H1 (cell line): ENCODE results near the gene BEST2. TPM values are rescaled to one million over a fixed set of nuclear protein-coding genes. Genes with fewer than 3 reads are reported as not detected.

ENCODE experiments used
- CTCF ChIA-PET: fragments of 300-600 bp; sonication (Branson Sonifier 250); formaldehyde crosslinking; loops from one replicate; lab custom pipeline; 2021; ENCODE audit not compliant: partially characterized antibody; lab: Charles Lee
- POLR2A ChIA-PET: fragments of 300-600 bp; sonication (Branson Sonifier 250); formaldehyde crosslinking; loops from one replicate; lab custom pipeline; 2021; ENCODE audit warnings: inconsistent platforms; ENCODE audit not compliant: partially characterized antibody; lab: Charles Lee
- DNase-seq, 2 experiments: peaks; one replicate each; pipeline versions ENCODE4 v3.0.0 to v3.0.0-alpha.2; 2010 to 2022; ENCODE audit warnings: low spot score in 2 of 2, low read depth in 1 of 2, mixed read lengths in 1 of 2
- FAIRE-seq: peaks from 2 replicates; lab custom pipeline; 2011; peaks lifted over from hg19 to GRCh38; lab: Jason Lieb, UNC
- H2AFZ ChIP-seq: 2 replicates; pipeline ENCODE4 v1.8.1; 2012; ENCODE audit warnings: low read length, inconsistent platforms
- H2AK5ac ChIP-seq: 2 replicates; pipeline ENCODE4 v1.6.1; 2013; ENCODE audit warnings: low read depth, low read length
- H2BK120ac ChIP-seq: replicated peaks from 2 replicates; pipeline ENCODE3; 2013; ENCODE audit warnings: low read depth, low read length, inconsistent platforms
- H2BK12ac ChIP-seq: 2 replicates; pipeline ENCODE4 v1.6.1; 2013; ENCODE audit warnings: low read depth, low read length
- H2BK15ac ChIP-seq: 2 replicates; pipeline ENCODE4 v1.6.1; 2013; ENCODE audit warnings: low read length
- H2BK20ac ChIP-seq: 2 replicates; pipeline ENCODE4 v1.6.1; 2013; ENCODE audit warnings: low read length
- H2BK5ac ChIP-seq: 2 replicates; pipeline ENCODE4 v1.6.1; 2013; ENCODE audit warnings: low read depth, low read length
- H3K14ac ChIP-seq: 2 replicates; pipeline ENCODE4 v1.6.1; 2013; ENCODE audit warnings: inconsistent platforms; ENCODE audit not compliant: insufficient read length
- H3K18ac ChIP-seq: 2 replicates; pipeline ENCODE4 v1.6.1; 2013; ENCODE audit warnings: low read length; ENCODE audit errors: extremely low read depth
- H3K23ac ChIP-seq: 2 replicates; pipeline ENCODE4 v1.6.1; 2013; ENCODE audit warnings: inconsistent platforms; ENCODE audit not compliant: insufficient read length
- H3K23me2 ChIP-seq: 2 replicates; pipeline ENCODE4 v1.6.1; 2013; ENCODE audit warnings: low read depth, low read length
- H3K27ac ChIP-seq: 2 replicates; pipeline ENCODE4 v1.6.1; 2011; ENCODE audit warnings: low read depth, low read length, inconsistent platforms
- H3K27me3 ChIP-seq, 4 experiments: replicated peaks in 1 of 4; 1 replicate in 1 of 4; 2 replicates in 3 of 4; pipeline versions ENCODE4 v1.6.1 to v1.8.1; 2011 to 2013; ENCODE audit warnings: low read length in 3 of 4, mild to moderate bottlenecking in 3 of 4, inconsistent platforms in 2 of 4, mixed read lengths in 2 of 4, moderate library complexity in 1 of 4; ENCODE audit not compliant: control insufficient read depth in 3 of 4, insufficient read depth in 3 of 4; ENCODE audit errors: extremely low read depth in 1 of 4
- H3K36me3 ChIP-seq, 4 experiments: 2 replicates each; pipeline versions ENCODE4 v1.6.1 to v1.8.1; 2011 to 2013; ENCODE audit warnings: mild to moderate bottlenecking in 4 of 4, low read length in 3 of 4, moderate library complexity in 2 of 4, control low read depth in 1 of 4, inconsistent platforms in 1 of 4; ENCODE audit not compliant: insufficient read depth in 4 of 4, control insufficient read depth in 2 of 4
- H3K4ac ChIP-seq: replicated peaks from 2 replicates; pipeline ENCODE3; 2013; ENCODE audit warnings: low read length, low read depth, mixed read lengths, inconsistent platforms; ENCODE audit not compliant: insufficient read length
- H3K4me1 ChIP-seq, 4 experiments: replicated peaks in 1 of 4; 1 replicate in 1 of 4; 2 replicates in 3 of 4; pipeline versions ENCODE4 v1.6.1 to v1.8.1; 2011 to 2013; ENCODE audit warnings: low read length in 3 of 4, inconsistent platforms in 2 of 4, mixed read lengths in 1 of 4; ENCODE audit not compliant: insufficient read depth in 4 of 4, control insufficient read depth in 3 of 4
- H3K4me2 ChIP-seq, 2 experiments: 2 replicates each; pipeline versions ENCODE4 v1.6.1 to v1.8.1; 2011 to 2013; ENCODE audit warnings: low read depth in 2 of 2, low read length in 2 of 2, control low read depth in 1 of 2, inconsistent platforms in 1 of 2, mild to moderate bottlenecking in 1 of 2; ENCODE audit not compliant: insufficient read depth in 1 of 2
- H3K4me3 ChIP-seq, 4 experiments: fragments of 200-600, 300-600 bp in 1 of 4; sonication (generic), shearing (Covaris generic), sonication (Bioruptor Twin) in 1 of 4; 2 replicates each; pipeline versions ENCODE4 v1.5.1 to v1.8.1; 2011 to 2016; ENCODE audit warnings: low read length in 4 of 4, low read depth in 3 of 4, control low read depth in 2 of 4, inconsistent platforms in 2 of 4, mild to moderate bottlenecking in 2 of 4, mixed read lengths in 1 of 4, moderate library complexity in 1 of 4; ENCODE audit not compliant: insufficient read depth in 2 of 4; ENCODE audit errors: extremely low read depth in 1 of 4
- H3K56ac ChIP-seq: replicated peaks from 2 replicates; pipeline ENCODE3; 2013; ENCODE audit warnings: low read depth, mild to moderate bottlenecking, mixed read lengths, low read length, inconsistent platforms; ENCODE audit not compliant: insufficient read length
- H3K79me1 ChIP-seq: 2 replicates; pipeline ENCODE4 v1.6.1; 2013; ENCODE audit warnings: low read depth, low read length, control low read depth
- H3K79me2 ChIP-seq, 2 experiments: 2 replicates each; pipeline versions ENCODE4 v1.6.1 to v1.8.1; 2012 to 2013; ENCODE audit warnings: low read length in 2 of 2, mild to moderate bottlenecking in 2 of 2, inconsistent platforms in 1 of 2; ENCODE audit not compliant: insufficient read depth in 2 of 2, control insufficient read depth in 1 of 2
- H3K9ac ChIP-seq, 4 experiments: replicated peaks in 1 of 4; 1 replicate in 1 of 4; 2 replicates in 3 of 4; pipeline versions ENCODE4 v1.6.1 to v1.8.1; 2011 to 2013; ENCODE audit warnings: low read depth in 3 of 4, low read length in 3 of 4, control low read depth in 2 of 4, mild to moderate bottlenecking in 2 of 4, moderate library complexity in 2 of 4, inconsistent platforms in 1 of 4; ENCODE audit errors: extremely low read depth in 1 of 4
- H3K9me3 ChIP-seq, 2 experiments: 2 replicates each; pipeline versions ENCODE4 v1.6.1 to v1.8.1; 2012 to 2013; ENCODE audit warnings: mild to moderate bottlenecking in 2 of 2, moderate library complexity in 2 of 2, control low read depth in 1 of 2, inconsistent platforms in 1 of 2, low read depth in 1 of 2, low read length in 1 of 2, mixed read lengths in 1 of 2; ENCODE audit not compliant: insufficient read depth in 2 of 2
- H4K20me1 ChIP-seq, 2 experiments: replicated peaks in 1 of 2; 2 replicates each; pipeline versions ENCODE3 to v1.8.1; 2011 to 2013; ENCODE audit warnings: inconsistent platforms in 2 of 2, low read length in 2 of 2, mild to moderate bottlenecking in 1 of 2; ENCODE audit not compliant: insufficient read depth in 2 of 2, control insufficient read depth in 1 of 2
- H4K5ac ChIP-seq: 2 replicates; pipeline ENCODE4 v1.6.1; 2013; ENCODE audit warnings: low read length, low read depth, mixed read lengths, inconsistent platforms; ENCODE audit not compliant: insufficient read length
- H4K8ac ChIP-seq: 2 replicates; pipeline ENCODE4 v1.8.0; 2013; ENCODE audit warnings: mild to moderate bottlenecking, moderate library complexity, low read length, inconsistent platforms; ENCODE audit not compliant: insufficient read depth; ENCODE audit errors: extremely low read depth
- H4K91ac ChIP-seq: replicated peaks from 2 replicates; pipeline ENCODE3; 2013; ENCODE audit warnings: low read length, mixed read lengths, inconsistent platforms; ENCODE audit not compliant: insufficient read length
- ASH2L ChIP-seq: fragments of 200-600, 300-600 bp; sonication (generic); IDR thresholded peaks from one replicate; pipeline ENCODE4 v1.7.1; 2017; ENCODE audit warnings: low read length
- BACH1 ChIP-seq: IDR thresholded peaks from 2 replicates; pipeline ENCODE4 v1.6.1; 2012; ENCODE audit warnings: low read length, improper control_type of control experiment
- CBX5 ChIP-seq: fragments of 300-800, 300-1000 bp; sonication (generic); IDR thresholded peaks from 2 replicates; pipeline ENCODE4 v1.7.1; 2016; ENCODE audit warnings: antibody characterized with exemption, low read length, low read depth
- EGR1 ChIP-seq: IDR thresholded peaks from 2 replicates; pipeline ENCODE4 v1.6.1; 2011; ENCODE audit warnings: low read depth, low read length, borderline replicate concordance
- FOSL1 ChIP-seq: IDR thresholded peaks from 2 replicates; pipeline ENCODE4 v1.6.1; 2011; ENCODE audit warnings: mild to moderate bottlenecking, low read depth, low read length, moderate library complexity; ENCODE audit not compliant: insufficient read depth
- GTF2F1 ChIP-seq: IDR thresholded peaks from 2 replicates; pipeline ENCODE4 v1.6.1; 2012; ENCODE audit warnings: low read depth, low read length, improper control_type of control experiment, borderline replicate concordance
- PHF8 ChIP-seq: fragments of 200-600 bp; sonication (generic); conservative IDR thresholded peaks from 2 replicates; pipeline ENCODE4 v1.7.1; 2012; ENCODE audit warnings: low read depth, mild to moderate bottlenecking, inconsistent platforms, low read length, moderate library complexity
- POLR2A ChIP-seq, 2 experiments: IDR thresholded peaks; 1 replicate in 1 of 2; 2 replicates in 1 of 2; pipeline ENCODE4 v1.6.1; 2011; ENCODE audit warnings: low read depth in 2 of 2, low read length in 2 of 2, mild to moderate bottlenecking in 2 of 2; ENCODE audit errors: control extremely low read depth in 1 of 2
- RFX5 ChIP-seq: IDR thresholded peaks from 2 replicates; pipeline ENCODE4 v1.6.1; 2011; ENCODE audit warnings: low read depth, low read length, improper control_type of control experiment, borderline replicate concordance
- SRF ChIP-seq: IDR thresholded peaks from 2 replicates; pipeline ENCODE4 v1.6.1; 2011; ENCODE audit warnings: mild to moderate bottlenecking, low read depth, low read length, moderate library complexity
- ZNF274 ChIP-seq: IDR thresholded peaks from 2 replicates; pipeline ENCODE4 v1.7.0; 2012; ENCODE audit warnings: low read length, borderline replicate concordance; ENCODE audit errors: extremely low read depth
- WGBS, 2 experiments: shearing (Covaris generic) in 1 of 2; methylation state at CpG; one replicate each; pipeline versions ENCODE4 v1.1.6 to v1.1.7; 2013 to 2015; ENCODE audit warnings: low lambda C conversion rate in 2 of 2, mixed read lengths in 2 of 2, inconsistent platforms in 1 of 2, low coverage in 1 of 2, missing lambda C conversion rate in 1 of 2; ENCODE audit not compliant: insufficient replicate concordance in 2 of 2, insufficient coverage in 1 of 2, insufficient read length in 1 of 2; ENCODE audit errors: extremely low coverage in 1 of 2, missing lambda C conversion rate in 1 of 2; 5-methylcytosine and 5-hydroxymethylcytosine counted together
- polyA plus RNA-seq, 7 experiments: library from polyadenylated mRNA; depleted of rRNA in 3 of 7; stranded (reverse) in 5 of 7; unstranded in 2 of 7; fragments of >200 nt in 5 of 7; fragments of 200-250 nt in 2 of 7; gene quantifications; 1 replicate in 5 of 7; 2 replicates in 1 of 7; 4 replicates in 1 of 7; pipeline versions ENCODE4 v1.2.1 to v1.2.3, GENCODE V29; 2011 to 2013; ENCODE audit warnings: missing spikeins in 2 of 7, mixed read lengths in 2 of 7
- total RNA-seq: library from RNA; stranded (reverse); fragmentation: NEBNext Ultra II Directional; extraction: Animal tissue kit (Norgen Biotek cat#: 25700); gene quantifications from 2 replicates; pipeline ENCODE4 v1.2.1, GENCODE V29; 2021

The BEST2 gene
- total and polyA plus RNA-seq, 2 of the 8 experiments (the other 6 are each of a cell fraction or from before 2014, with no cell fraction given) = 4.6 to 7.3 TPM

- Histone ChIP-seq H3K9me3 (no peaks in the 10 kb centered on the region), H3K18ac (peak overlapping the region; percentile 85; the same call in 1 of the 2 replicates), H4K8ac (no peak overlapping the region), H2BK20ac (peak overlapping the region; percentile 57; the same call in 1 of the 2 replicates), H3K27me3 (peaks cover 0 to 18% (median 13%) of the 10 kb centered on the region in 4 experiments; a peak in 5 of 7 replicates), H3K56ac (peak overlapping the region; percentile 17), H4K91ac (peak overlapping the region; percentile 48), H3K36me3 (no peaks in the 10 kb centered on the region), H3K23ac (no peak overlapping the region), H2BK5ac (0 out of 2 replicates have a peak overlapping the region, but pooled peaks have one; percentile 60), H2BK12ac (no peak overlapping the region), H3K4me2 (peak overlapping the region; percentile 70 to 74), H3K27ac (no peak overlapping the region), H2AFZ (no peak overlapping the region), H2AK5ac (no peak overlapping the region), H2BK15ac (no peak overlapping the region; the same call in 1 of the 2 replicates), H3K9ac (no peak overlapping the region), H4K20me1 (peaks cover 0 to 1% of the 10 kb centered on the region in 2 experiments), H4K5ac (no peak overlapping the region), H3K23me2 (peaks cover 30% of the 10 kb centered on the region), H3K4me3 (peak overlapping the region in 3 of 4 experiments; percentile 50 to 71 (median 56); a peak in 5 of 8 replicates), H3K79me1 (no peaks in the 10 kb centered on the region; the same call in 1 of the 2 replicates), H3K79me2 (no peaks in the 10 kb centered on the region), H3K14ac (no peak overlapping the region), H2BK120ac (no peak overlapping the region), H3K4ac (peak overlapping the region; percentile 32), H3K4me1 (peaks cover 16 to 40% (median 25%) of the 10 kb centered on the region in 4 experiments)
- DNase-seq (no peak), FAIRE-seq (no peak)
- POLR2A ChIA-PET = interaction anchor here (0.6 to 5.5 kb wide), 14 partner anchors 8 to 718 kb away, joined by 3 to 44 read pairs (median 4); partner anchors contain the start of genes GET3, HOOK2, RNASEH2A and TNPO2
- 76% methylated on average over 4 of the region's 4 CpGs; no CpG with 5 or more reads in 1 of the 2 experiments for WGBS, 2 experiments
- TF ChIP-seq ASH2L (no peak), FOSL1 (no peak), EGR1 (no peak), GTF2F1 (no peak), PHF8 (no peak), SRF (no peak), POLR2A (IDR thresholded peaks at IDR 0.05; ENCODE audit: control extremely low read depth in 1 of 2, low read depth in 2 of 2, low read length in 2 of 2) (no peak), ZNF274 (no peak), RFX5 (no peak), BACH1 (no peak), CBX5 (no peak)
- CTCF ChIA-PET = interaction anchor here (0.6 to 4.5 kb wide), 7 partner anchors 8 to 88 kb away, joined by 3 to 39 read pairs (median 9); partner anchors contain the start of genes PRDX2 and THSD8
Observed at GRCh38 chr19:12788042-12788681, 36.6 kb downstream of the BEST2 start.
